NCI-H2081 (cell line): Measurements from ENCODE around the gene CYP27C1.

Experiments
- DNase-seq, 2 experiments: peaks; one replicate each; lab custom pipeline; 2025; lab: John Stamatoyannopoulos, UW

Gene CYP27C1

DNA sequence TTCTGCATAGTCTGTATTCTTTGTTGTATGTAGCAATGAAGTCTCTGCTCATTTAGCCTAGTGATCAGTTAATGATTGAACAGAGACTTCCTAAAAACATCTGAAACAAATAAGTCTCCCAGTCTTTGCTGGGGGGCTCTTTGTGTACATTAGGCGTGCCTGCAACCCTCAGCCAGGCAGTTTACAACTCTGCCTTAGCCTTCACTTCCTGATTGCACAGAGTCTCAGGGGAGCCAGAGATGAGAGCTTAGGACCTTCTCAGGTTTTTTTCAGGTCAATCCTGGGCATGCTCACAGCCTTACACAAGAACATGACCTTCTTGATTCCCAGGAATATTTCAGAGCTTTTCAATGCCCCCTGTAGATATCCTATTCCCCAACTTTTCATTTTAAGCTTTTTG lies 69.1 kb downstream of the CYP27C1 start:
- no peak for DNase-seq

DNA sequence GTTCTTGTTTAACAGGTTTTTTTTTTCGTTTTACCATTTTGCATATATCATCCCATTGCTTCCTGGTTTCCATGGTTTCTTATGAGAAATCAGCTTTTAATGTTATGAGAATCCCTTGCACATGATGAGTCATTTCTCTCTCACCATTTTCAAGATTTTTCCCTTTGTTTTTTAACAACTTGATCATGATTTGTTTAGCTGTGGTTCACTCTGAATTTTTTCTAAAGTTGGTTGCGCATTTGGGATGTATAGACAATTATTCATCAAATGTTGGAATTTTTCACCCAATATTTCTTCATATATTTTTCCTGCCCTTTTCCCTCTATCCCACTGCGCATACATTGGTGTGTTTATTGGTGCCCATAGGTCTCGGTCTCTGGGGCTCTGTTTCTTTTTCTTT lies 70.7 kb downstream of the CYP27C1 start:
- no peak for DNase-seq

DNA sequence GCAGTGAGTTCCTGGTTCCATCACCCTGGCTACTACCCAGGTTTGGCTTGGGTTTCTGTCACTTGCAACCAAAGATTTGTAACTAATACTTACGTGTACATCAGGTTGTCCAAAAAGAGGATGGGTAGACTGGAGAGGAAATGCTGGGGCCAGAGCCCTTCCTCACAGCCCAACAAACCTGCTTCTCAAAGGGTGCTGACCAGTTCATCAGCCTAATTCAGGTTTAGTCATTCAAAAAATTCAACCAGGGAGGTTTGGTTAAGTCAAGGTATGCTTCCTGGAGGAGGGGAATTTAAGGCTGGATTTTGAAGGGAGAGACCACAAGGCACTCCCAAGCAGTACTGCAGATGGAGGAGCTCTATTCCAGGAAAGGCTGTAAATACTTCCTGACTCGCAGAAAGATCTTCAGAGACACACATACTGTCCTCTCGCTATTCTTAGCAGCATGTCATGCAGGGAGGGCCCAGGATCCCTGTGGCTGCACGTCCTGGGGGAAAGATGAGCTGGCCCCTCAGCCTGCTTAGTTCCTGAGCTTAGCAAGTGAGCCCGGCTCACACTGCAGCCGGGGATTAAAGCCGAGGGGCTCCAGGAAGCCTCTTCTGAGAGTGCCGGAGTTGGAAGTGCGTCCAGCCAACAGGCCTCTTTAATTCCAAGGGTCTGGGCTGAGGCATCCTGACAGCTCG lies 73.1 kb downstream of the CYP27C1 start:
- no peak for DNase-seq

DNA sequence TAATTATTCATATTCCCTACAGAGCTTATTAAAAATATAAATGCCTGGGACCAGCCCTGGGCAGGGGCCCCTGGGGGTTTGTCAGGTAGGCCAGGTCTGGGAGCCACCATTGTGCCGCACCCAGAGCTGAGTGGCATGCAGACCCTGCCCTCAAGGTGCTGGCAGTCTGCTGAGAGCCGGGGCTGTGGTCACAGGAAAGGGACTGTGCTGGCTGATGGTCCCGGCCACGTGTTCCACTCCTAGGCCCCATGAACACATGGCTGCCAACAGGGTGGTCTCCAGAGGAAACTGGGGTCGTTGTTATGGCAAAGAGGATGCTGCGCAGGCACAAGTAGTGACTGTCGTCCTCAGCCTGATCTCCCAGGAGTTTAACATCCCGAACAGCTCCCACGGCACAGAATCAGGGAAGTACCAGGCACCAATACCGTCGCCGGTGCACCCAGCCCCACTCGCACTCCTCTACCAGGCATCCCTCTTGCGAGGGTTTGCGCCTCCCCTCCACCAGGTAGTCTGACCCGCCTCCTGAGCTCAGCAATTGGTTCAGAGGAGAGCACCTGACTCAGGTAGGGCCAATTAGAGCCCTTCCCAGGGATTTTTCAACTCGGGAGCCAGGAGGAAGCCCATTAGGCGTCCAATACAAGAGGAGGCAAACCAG lies 73.9 kb downstream of the CYP27C1 start:
- DNase-seq: no peak

DNA sequence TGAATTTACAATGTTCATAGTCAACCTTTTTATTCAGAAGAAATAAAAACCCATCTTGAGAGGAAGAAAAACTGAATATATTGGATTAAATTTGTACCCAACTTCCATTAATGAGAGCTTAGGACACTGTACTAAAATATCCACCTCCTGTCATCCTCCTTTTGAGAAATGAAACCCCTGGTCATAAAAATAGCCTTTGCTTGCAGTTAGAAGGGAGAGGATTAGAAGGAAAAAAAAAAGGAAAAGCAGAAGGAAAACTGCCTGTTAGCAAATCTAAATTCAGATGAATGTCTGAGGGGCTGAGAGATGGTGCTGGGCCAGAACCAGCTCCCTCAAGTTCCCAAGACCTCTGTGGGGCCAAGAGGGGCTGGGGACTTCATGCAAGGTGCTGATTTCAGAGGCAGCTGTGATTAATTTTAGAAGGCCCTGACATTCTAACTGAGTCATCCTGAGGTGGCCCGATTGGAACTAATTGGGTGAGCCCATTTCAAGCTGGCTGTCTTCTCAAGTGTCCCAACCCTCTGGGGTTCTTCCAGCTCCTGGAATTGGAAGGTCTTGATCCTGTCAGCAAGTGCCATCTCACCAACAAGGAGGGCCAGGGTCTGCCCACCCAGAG lies 74.7 kb downstream of the CYP27C1 start:
- no peak for DNase-seq

DNA sequence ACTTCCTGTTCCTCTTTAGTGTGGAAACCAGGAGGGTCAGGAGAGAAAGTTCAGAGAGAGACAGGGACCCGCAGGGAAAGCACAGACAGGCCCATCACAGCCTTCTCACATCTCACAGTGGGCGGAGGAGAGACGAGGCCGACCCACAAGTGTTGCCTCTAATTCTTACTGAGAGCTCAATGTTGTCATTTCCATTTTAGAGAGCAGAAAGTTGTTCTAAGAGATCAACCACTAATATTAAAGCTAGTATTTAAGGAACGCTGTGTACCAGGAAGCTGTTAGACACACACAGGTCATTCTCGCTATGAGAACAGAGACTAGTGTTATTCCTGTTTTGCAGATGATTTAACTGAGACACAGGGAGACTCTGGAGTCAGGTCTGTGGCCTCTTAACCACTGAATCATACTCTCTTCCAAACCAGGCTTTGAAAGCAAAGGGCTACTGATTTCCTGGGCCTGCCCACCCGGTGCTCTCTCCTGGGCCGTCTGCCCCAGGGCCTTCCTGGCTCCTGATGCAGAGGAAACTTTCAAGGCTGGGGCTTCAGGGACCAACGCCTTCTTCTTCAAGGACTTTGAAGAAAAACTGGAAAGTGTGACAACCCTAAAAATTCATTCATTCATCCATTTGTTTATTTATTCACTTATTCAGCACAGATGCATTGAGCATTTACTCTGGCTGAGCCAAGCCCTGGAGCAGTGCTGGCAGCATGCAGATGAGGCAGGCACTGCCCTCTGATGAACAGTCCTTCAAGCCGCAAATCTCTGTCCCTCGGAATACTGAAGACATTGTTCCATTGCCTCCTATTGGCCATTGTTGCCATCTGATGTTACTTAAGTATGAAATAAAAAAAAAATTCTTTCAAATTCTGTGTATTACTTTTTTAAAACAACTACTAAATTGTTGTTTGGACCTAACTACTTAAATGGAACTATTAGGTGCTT lies 76.0 kb downstream of the CYP27C1 start:
- no peak for DNase-seq

DNA sequence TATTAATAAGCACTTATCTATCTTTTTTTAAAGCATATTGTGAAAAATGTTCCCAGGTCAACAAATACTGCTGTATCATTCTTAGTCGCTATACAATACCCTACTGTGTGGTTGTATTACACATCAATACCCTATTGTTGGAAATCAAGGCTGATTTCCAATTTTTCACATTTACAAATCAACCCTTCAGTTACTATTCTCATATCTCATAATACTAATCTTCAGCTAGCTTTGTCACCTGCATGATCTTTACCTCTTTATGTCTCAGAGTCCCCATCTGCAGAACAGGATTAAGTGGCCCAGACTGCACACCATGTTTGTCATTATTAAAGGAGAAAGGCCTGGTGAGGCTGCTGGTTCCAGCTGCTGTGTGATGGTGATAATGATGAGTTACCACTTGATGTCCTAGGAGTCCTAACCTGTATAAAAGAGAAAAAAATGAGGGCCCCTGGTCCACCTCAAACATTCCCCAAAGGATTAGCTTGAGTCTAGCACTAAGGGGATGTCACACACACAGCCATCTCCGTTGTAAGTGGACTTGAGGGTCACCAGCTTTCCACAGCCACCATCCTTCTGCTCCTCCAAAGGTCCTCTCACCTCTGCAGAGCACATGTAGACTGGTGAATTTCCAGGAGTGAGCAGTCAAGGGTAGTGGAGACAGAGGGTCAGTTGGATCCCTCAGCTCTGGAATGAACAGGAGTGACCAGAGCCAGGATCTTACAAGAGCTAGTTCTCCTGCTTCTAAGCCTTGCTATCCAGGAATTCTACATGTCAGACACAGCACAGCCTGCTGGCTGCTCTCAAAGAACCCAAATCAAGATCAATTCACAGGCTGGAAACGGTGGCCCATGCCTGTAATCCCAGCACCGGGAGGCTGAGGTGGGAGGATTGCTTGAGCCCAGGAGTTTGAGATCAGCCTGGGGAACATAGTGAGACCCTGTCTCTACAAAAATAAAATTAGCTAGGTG lies 77.2 kb downstream of the CYP27C1 start:
- DNase-seq: no peak

DNA sequence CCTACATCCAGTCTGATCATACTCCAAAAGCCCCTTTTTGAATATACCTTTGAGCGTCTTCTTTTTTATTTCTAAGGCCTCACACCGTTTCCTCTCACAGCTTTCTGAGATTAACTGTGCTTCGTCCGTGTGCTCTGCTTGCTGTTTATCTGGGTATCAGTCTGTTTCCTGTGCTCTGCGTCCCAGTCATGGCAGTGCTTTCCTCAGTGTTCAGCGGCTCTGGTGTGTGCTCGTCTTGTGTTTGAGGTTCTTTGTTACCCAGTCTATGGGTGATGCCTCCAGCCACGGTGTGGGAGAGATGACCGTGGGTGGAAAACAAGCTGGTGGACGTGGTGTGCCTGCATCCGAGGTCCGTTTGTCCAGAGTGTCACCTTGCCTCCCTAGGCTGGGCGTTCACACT lies 79.6 kb downstream of the CYP27C1 start:
- no peak for DNase-seq

DNA sequence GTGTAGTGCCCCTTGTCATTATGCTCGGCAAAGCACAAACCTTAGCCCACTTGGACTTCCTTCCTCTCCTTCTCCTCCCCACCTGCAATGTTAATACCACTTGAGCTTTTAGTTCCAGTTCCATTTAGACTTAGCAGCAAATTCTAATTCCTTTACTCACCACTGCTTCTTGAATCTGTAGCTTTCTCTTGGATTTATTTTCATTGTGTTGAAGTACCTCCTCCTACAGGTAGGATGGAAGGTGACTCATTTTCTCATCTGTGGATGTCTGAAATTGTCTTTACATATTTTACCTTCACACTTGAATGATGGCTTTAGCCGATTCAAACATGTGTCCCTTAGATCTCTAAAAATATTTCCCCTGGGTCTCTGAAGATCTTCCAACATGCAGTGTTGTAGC lies 80.3 kb downstream of the CYP27C1 start:
- DNase-seq: no peak

DNA sequence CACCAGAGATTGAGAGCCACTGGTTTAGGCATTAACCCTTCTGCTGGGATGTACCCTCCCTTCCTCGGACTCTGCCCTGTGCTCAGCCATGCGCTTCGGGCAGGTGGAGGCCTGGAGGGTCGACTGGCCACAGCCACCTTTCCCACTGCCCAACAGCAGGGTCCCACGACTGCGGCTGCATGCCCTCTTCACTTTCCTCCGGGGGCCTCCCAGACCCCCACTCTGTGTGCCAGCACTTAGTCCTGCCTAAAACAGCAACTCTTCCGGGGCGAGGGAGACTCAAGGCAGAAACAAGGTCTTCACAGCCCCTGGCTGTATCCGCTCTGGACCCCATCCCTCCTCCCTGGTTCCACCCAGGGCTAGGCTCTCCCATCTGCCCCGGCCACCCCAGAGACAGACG lies 81.8 kb downstream of the CYP27C1 start:
- no peak for DNase-seq

DNA sequence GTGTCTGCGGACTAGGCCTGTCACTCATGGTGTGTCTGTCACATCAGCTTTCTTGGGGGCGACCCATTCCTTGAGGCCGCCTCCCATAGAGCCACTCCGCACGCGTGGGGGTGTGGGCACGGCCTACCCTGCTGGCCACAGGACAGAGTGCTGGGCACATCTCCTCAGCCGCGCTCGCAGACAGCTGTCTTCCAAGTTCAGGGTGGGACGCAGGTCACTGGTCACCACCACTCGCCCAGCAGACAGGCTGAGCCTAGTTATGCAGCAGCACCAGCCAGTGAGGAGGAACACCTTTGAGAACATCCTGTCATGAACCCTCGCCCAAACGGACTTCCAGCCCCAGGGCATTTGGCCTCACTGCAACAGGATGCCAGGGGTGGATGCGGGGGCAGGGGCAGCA lies 82.4 kb downstream of the CYP27C1 start:
- DNase-seq: no peak

DNA sequence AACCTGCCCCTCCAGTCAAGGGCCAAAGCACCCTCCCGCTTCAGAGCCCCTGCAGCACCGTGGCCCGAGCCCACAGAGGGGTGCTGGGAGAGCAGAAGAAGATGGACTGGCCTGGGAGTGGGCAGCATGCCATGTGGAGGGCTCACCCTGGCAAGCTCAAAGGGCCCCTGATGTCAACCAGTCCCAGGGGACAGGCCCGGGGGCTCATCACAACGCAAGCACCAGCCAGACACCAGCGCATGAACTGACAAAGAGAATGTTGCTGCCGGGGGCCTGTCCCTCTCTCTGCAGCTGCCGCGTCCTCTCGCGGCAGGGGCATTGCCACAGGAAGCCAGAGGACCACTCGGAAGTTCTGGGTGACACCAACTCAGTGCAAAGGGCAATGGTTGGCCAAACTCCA lies 82.9 kb downstream of the CYP27C1 start:
- no peak for DNase-seq

DNA sequence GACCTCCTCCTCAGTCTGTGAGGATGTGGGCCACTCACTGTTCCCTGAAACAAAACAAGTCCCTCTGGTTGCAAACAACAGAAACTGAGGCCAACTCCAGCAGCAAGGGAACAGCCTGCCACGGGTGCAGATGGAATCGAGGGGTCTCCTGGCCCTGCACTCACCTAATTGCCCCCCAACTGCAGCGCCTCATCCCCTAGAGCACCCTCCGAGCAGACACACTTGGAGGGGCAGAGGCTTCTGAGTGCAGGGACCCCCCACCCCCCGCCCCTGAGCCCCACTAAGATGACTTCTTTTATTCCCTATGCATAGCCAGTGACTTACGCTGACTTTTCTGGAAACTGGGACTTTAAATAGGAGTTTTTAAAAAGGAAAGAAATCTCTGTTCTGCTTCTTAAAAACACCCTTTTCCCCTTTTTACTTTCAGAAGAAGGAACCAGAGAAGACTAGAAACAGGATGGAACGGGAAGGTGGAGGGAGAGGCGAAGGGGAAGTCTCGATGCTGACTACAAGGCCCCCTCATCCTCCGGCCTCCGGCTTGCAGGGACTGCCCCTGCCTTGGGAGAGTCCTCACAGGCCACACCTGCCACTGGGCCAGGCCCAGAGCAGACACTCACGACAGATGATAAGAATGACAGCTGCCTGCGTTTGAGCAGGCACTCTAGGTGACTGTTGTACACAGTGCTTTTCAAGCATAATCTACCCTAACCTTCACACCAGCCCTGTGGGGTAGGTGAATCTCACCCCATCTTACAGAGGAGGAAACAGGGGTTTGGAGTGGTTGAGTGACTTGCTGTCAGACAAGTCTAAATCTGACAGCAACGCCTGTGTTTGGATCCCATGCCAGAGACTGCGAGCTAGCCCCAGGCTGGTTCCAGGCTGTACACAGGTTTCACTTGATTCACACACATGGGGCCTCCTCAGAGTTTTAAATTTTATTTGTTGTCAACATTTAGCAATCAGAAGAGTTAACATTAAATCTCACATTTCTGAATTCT lies 85.0 kb downstream of the CYP27C1 start:
- no peak for DNase-seq

DNA sequence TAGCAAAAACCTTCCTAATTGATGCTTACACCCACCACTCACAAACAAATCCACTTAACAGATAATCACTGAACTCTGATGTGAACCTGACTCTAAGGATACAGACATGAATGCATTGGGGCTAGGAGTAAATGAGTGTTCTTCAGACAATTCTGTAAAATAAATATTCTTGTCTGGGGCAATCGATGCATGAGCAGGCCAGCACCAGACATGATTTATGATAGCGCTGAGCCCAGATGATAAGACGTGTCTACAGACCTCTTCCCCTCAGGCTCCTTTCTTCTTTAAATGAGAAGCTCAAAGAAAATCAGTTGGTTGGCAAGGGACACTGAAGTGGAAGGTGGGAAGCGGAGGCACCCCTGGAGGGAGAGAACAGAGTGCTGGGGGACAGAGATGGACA lies 85.9 kb downstream of the CYP27C1 start:
- DNase-seq: no peak
